Gastroesophageal sphincter (tissue), 4 donors: ENCODE measurements around the gene ALDH1A1. TPM values are rescaled to one million over a fixed set of nuclear protein-coding genes. Genes with fewer than 3 reads are reported as not detected.
A peak's percentile ranks its signal among the peaks of the same experiment; 100 is the strongest.

Source experiments
- ATAC-seq: fragments of 150-250 bp; one replicate; pipeline ENCODE4 v1.9.1; 2016; ENCODE audit warnings: mild to moderate bottlenecking, moderate library complexity
- H3K27ac ChIP-seq, 4 donors: fragments of 200-600 bp; sonication (generic) in 3 of 4; 1 replicate in 3 of 4; 2 replicates in 1 of 4; pipeline ENCODE4 v1.5.1; 2016 to 2019
- H3K27me3 ChIP-seq: fragments of 200-600 bp; sonication (generic); one replicate; pipeline ENCODE4 v1.5.1; 2019
- H3K36me3 ChIP-seq, 2 donors: fragments of 200-600 bp; sonication (generic); one replicate each; pipeline ENCODE4 v1.5.1; 2019; ENCODE audit warnings: control low read depth in 1 of 2
- H3K4me1 ChIP-seq, 3 donors: fragments of 200-600 bp; sonication (generic); 1 replicate in 2 of 3; 2 replicates in 1 of 3; pipeline ENCODE4 v1.5.1; 2016 to 2019; ENCODE audit warnings: control low read depth in 2 of 3
- H3K4me3 ChIP-seq, 2 donors: fragments of 200-600 bp; sonication (generic); one replicate each; pipeline ENCODE4 v1.5.1; 2019; ENCODE audit warnings: mild to moderate bottlenecking in 1 of 2, moderate library complexity in 1 of 2
- H3K9me3 ChIP-seq, 3 donors: fragments of 200-600 bp; sonication (generic); one replicate each; pipeline ENCODE4 v1.5.1; 2017 to 2019; ENCODE audit warnings: control low read depth in 2 of 3
- CTCF ChIP-seq, 4 experiments: fragments of 200-600 bp in 2 of 4; fragments of 450-650 bp in 2 of 4; sonication (generic) in 1 of 4; IDR thresholded peaks; one replicate each; pipeline ENCODE4 v1.5.1; 2017 to 2019; ENCODE audit warnings: antibody characterized with exemption in 4 of 4, mild to moderate bottlenecking in 2 of 4, moderate library complexity in 2 of 4
- EP300 ChIP-seq: sonication (generic); formaldehyde crosslinking; IDR thresholded peaks from one replicate; pipeline ENCODE4 v1.6.1; 2017; ENCODE audit warnings: antibody characterized with exemption, mild to moderate bottlenecking
- POLR2A ChIP-seq, 2 donors: fragments of 450-650 bp; IDR thresholded peaks; one replicate each; pipeline ENCODE4 v1.6.1; 2017; ENCODE audit warnings: antibody characterized with exemption in 2 of 2, mild to moderate bottlenecking in 2 of 2, moderate library complexity in 1 of 2
- POLR2AphosphoS5 ChIP-seq: sonication (generic); formaldehyde crosslinking; IDR thresholded peaks from one replicate; pipeline ENCODE4 v1.6.1; 2017; ENCODE audit warnings: antibody characterized with exemption
- WGBS, 2 donors: methylation state at CpG; one replicate each; pipeline ENCODE4 v1.1.5; 2018; ENCODE audit warnings: low coverage in 1 of 2; 5-methylcytosine and 5-hydroxymethylcytosine counted together
- total RNA-seq, 4 donors: library from RNA; depleted of rRNA; stranded (reverse); fragments of >200 nt; gene quantifications; one replicate each; pipeline ENCODE4 v1.1.0, GENCODE V29; 2016

ALDH1A1 gene
- total RNA-seq, 4 donors from 2014 or later = 49.2 to 118 (median 83.9) TPM

GRCh38 chr9:72951520-72952380 lies 1.1 kb downstream of the ALDH1A1 start:
- TF ChIP-seq CTCF (IDR thresholded peaks at IDR 0.05) (no peak), POLR2AphosphoS5 (no peak), POLR2A (IDR thresholded peaks at IDR 0.05) (no peak), EP300 (no peak)
- Histone ChIP-seq H3K27me3 (no peaks in the 10 kb centered on the region), H3K4me3 (peak overlapping the region; percentile 45 to 53), H3K4me1 (peaks cover 0 to 40% (median 0%) of the 10 kb centered on the region in 3 donors), H3K27ac (peak overlapping the region; percentile 20 to 70 (median 52)), H3K36me3 (no peaks in the 10 kb centered on the region), H3K9me3 (no peaks in the 10 kb centered on the region)
- ATAC-seq = no peak
- WGBS, 2 donors = 42 to 48% methylated on average over 5 of the region's 5 CpGs

GRCh38 chr9:72950875-72951442 lies 1.9 kb downstream of the ALDH1A1 start:
- ATAC-seq = no peak
- H3K4me1 ChIP-seq = peaks cover 0 to 40% (median 0%) of the 10 kb centered on the region in 3 donors
- no peaks in the 10 kb centered on the region for H3K27me3 ChIP-seq
- WGBS, 2 donors = 44 to 56% methylated on average over 7 of the region's 7 CpGs
- peak overlapping the region; percentile 45 to 53 for H3K4me3 ChIP-seq
- TF ChIP-seq EP300 (no peak), CTCF (IDR thresholded peaks at IDR 0.05) (no peak)
- peak overlapping the region in 3 of 4 donors; percentile 3 to 70 (median 44) for H3K27ac ChIP-seq
- no peaks in the 10 kb centered on the region for H3K36me3 ChIP-seq
- no peaks in the 10 kb centered on the region for H3K9me3 ChIP-seq

GRCh38 chr9:72949918-72950325 lies 2.9 kb downstream of the ALDH1A1 start:
- no peak for ATAC-seq
- Histone ChIP-seq H3K4me3 (peak overlapping the region in 1 of 2 donors; percentile 25), H3K4me1 (peaks cover 0 to 44% (median 0%) of the 10 kb centered on the region in 3 donors)

GRCh38 chr9:72949244-72949582 lies 3.6 kb downstream of the ALDH1A1 start:
- H3K4me3 ChIP-seq = peak overlapping the region in 1 of 2 donors; percentile 19
- ATAC-seq = no peak
- H3K9me3 ChIP-seq = no peaks in the 10 kb centered on the region
- H3K4me1 ChIP-seq = peaks cover 0 to 44% (median 0%) of the 10 kb centered on the region in 3 donors
- WGBS, 2 donors = 93 to 100% methylated on average over 1 of the region's 1 CpG
- H3K36me3 ChIP-seq = no peaks in the 10 kb centered on the region
- TF ChIP-seq CTCF (IDR thresholded peaks at IDR 0.05) (no peak), EP300 (no peak), POLR2AphosphoS5 (no peak), POLR2A (IDR thresholded peaks at IDR 0.05) (no peak)
- no peaks in the 10 kb centered on the region for H3K27me3 ChIP-seq
- H3K27ac ChIP-seq = peak overlapping the region in 2 of 4 donors; percentile 27 to 42

More at GRCh38 chr9:72949918-72950325, 2.9 kb downstream of the ALDH1A1 start:
- Histone ChIP-seq H3K27ac (peak overlapping the region in 1 of 4 donors; percentile 5), H3K9me3 (no peaks in the 10 kb centered on the region), H3K27me3 (no peaks in the 10 kb centered on the region), H3K36me3 (no peaks in the 10 kb centered on the region)
- no peak for TF ChIP-seq POLR2A (IDR thresholded peaks at IDR 0.05)
- TF ChIP-seq CTCF (IDR thresholded peaks at IDR 0.05) = no peak
- no peak for TF ChIP-seq POLR2AphosphoS5
- no peak for TF ChIP-seq EP300
- WGBS, 2 donors = 64% methylated on average over 6 to 7 of the region's 7 CpGs
